ENCODE measurements around the gene NR3C1. TPM values are rescaled to one million over a fixed set of nuclear protein-coding genes. Genes with fewer than 3 reads are reported as not detected.

The NR3C1 gene
- total and polyA plus RNA-seq, 8 donors = 6.5 to 42.2 (median 27.1) TPM

- 0% methylated on average over 26 to 27 of the region's 27 CpGs for WGBS, 2 donors
- TF ChIP-seq CTCF (IDR thresholded peaks at IDR 0.05) = no peak
- Histone ChIP-seq H3K4me3 (peak overlapping the region; percentile 66 to 91 (median 78)), H3K9me3 (no peaks in the 10 kb centered on the region), H3K27me3 (no peaks in the 10 kb centered on the region), H3K4me1 (peaks cover 0 to 21% (median 20%) of the 10 kb centered on the region in 3 donors), H3K27ac (peak overlapping the region; percentile 92 to 100 (median 98)), H3K36me3 (no peaks in the 10 kb centered on the region)
- FAIRE-seq (no peak), DNase-seq (no peak), ATAC-seq (peak; percentile 29 to 46 (median 38))
- intact Hi-C loops (cut with DNase I) = loop anchor here in 1 of 3 donors (5.0 kb wide), 1 partner anchor 296 kb away; no protein-coding TSS in a partner anchor
These were observed 223 bp downstream of the NR3C1 start for GRCh38 chr5:143403334-143403592.

- Histone ChIP-seq H3K9me3 (no peaks in the 10 kb centered on the region), H3K4me1 (peaks cover 0 to 26% (median 22%) of the 10 kb centered on the region in 3 donors), H3K36me3 (no peaks in the 10 kb centered on the region), H3K27me3 (no peaks in the 10 kb centered on the region), H3K4me3 (peak overlapping the region; percentile 66 to 91 (median 78)), H3K27ac (peak overlapping the region; percentile 92 to 100 (median 98))
- ATAC-seq = peak; percentile 32 to 51 (median 48)
- DNase-seq = peak; percentile 55 to 88 (median 70)
- intact Hi-C loops (cut with DNase I) = loop anchor here in 1 of 3 donors (5.0 kb wide), 1 partner anchor 295 kb away; no protein-coding TSS in a partner anchor
- no peak for TF ChIP-seq CTCF (IDR thresholded peaks at IDR 0.05)
- FAIRE-seq = no peak
- 1% methylated on average over 59 to 79 of the region's 80 CpGs for WGBS, 2 donors
These were observed 743 bp downstream of the NR3C1 start for GRCh38 chr5:143402553-143403333.

- H3K4me1 ChIP-seq = peaks cover 0 to 33% (median 27%) of the 10 kb centered on the region in 3 donors
- ATAC-seq (no peak), FAIRE-seq (no peak), DNase-seq (no peak)
- whole genome bisulfite sequencing, 2 donors = 0 to 1% methylated on average over 20 of the region's 20 CpGs
- intact Hi-C loops (cut with DNase I) = loop anchor here in 1 of 3 donors (5.0 kb wide), 1 partner anchor 295 kb away; no protein-coding TSS in a partner anchor
- no peaks in the 10 kb centered on the region for H3K27me3 ChIP-seq
- no peak for TF ChIP-seq CTCF (IDR thresholded peaks at IDR 0.05)
- H3K4me3 ChIP-seq = peak overlapping the region; percentile 66 to 91 (median 78)
- H3K27ac ChIP-seq = peak overlapping the region; percentile 92 to 100 (median 98)
- no peaks in the 10 kb centered on the region for H3K36me3 ChIP-seq
- H3K9me3 ChIP-seq = no peaks in the 10 kb centered on the region
These were observed 1.4 kb downstream of the NR3C1 start for GRCh38 chr5:143402017-143402552.

- DNase-seq = no peak
- H3K4me3 ChIP-seq = peak overlapping the region; percentile 66 to 91 (median 78)
- intact Hi-C loops (cut with DNase I) = loop anchor here in 1 of 3 donors (5.0 kb wide), 1 partner anchor 294 kb away; no protein-coding TSS in a partner anchor
- H3K27me3 ChIP-seq = no peaks in the 10 kb centered on the region
- no peak overlapping the region for H3K27ac ChIP-seq
- no peak for TF ChIP-seq CTCF (IDR thresholded peaks at IDR 0.05)
- H3K4me1 ChIP-seq = peaks cover 0 to 40% (median 28%) of the 10 kb centered on the region in 3 donors
- FAIRE-seq = no peak
- 11 to 13% methylated on average over 10 of the region's 10 CpGs for WGBS, 2 donors
- no peaks in the 10 kb centered on the region for H3K9me3 ChIP-seq
- no peak for ATAC-seq
- H3K36me3 ChIP-seq = no peaks in the 10 kb centered on the region
These were observed 2.1 kb downstream of the NR3C1 start for GRCh38 chr5:143401227-143402016.
